MG63 (cell line): ENCODE data around the gene TAF3. TPM values are rescaled to one million over a fixed set of nuclear protein-coding genes. Genes with fewer than 3 reads are reported as not detected.
"Not testable (repeated sequence)": the region's sequence is repeated elsewhere in the genome, so short reads cannot be mapped to it uniquely, and the experiment has no call there.

Experiments
- DNase-seq: peaks from one replicate; pipeline ENCODE4 v3.0.0-alpha.2; 2020
- H3K27me3 ChIP-seq: fragments of 250-450 bp; sonication (Bioruptor Pico); 2 replicates; pipeline ENCODE4 v1.5.1; 2020; ENCODE audit warnings: mild to moderate bottlenecking, moderate library complexity
- H3K36me3 ChIP-seq: fragments of 250-450 bp; sonication (Bioruptor Pico); 2 replicates; pipeline ENCODE4 v1.5.1; 2020; ENCODE audit warnings: mild to moderate bottlenecking, moderate library complexity
- H3K4me3 ChIP-seq: fragments of 250-450 bp; sonication (Bioruptor Pico); 2 replicates; pipeline ENCODE4 v1.5.1; 2020; ENCODE audit warnings: mild to moderate bottlenecking, moderate library complexity
- H3K9me3 ChIP-seq: fragments of 250-450 bp; sonication (Bioruptor Pico); 2 replicates; pipeline ENCODE4 v1.5.1; 2020; ENCODE audit warnings: mild to moderate bottlenecking, moderate library complexity
- total RNA-seq: library from RNA; depleted of rRNA; stranded (reverse); fragments of >200 nt; shearing (Covaris generic); gene quantifications from 2 replicates; pipeline ENCODE4 v1.2.3, GENCODE V29; 2014; ENCODE audit warnings: low replicate concordance; rRNA removed

The TAF3 gene, protein sequence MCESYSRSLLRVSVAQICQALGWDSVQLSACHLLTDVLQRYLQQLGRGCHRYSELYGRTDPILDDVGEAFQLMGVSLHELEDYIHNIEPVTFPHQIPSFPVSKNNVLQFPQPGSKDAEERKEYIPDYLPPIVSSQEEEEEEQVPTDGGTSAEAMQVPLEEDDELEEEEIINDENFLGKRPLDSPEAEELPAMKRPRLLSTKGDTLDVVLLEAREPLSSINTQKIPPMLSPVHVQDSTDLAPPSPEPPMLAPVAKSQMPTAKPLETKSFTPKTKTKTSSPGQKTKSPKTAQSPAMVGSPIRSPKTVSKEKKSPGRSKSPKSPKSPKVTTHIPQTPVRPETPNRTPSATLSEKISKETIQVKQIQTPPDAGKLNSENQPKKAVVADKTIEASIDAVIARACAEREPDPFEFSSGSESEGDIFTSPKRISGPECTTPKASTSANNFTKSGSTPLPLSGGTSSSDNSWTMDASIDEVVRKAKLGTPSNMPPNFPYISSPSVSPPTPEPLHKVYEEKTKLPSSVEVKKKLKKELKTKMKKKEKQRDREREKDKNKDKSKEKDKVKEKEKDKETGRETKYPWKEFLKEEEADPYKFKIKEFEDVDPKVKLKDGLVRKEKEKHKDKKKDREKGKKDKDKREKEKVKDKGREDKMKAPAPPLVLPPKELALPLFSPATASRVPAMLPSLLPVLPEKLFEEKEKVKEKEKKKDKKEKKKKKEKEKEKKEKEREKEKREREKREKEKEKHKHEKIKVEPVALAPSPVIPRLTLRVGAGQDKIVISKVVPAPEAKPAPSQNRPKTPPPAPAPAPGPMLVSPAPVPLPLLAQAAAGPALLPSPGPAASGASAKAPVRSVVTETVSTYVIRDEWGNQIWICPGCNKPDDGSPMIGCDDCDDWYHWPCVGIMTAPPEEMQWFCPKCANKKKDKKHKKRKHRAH
- 0.92 and 4.4 TPM in 2 replicates for total RNA-seq

DNA sequence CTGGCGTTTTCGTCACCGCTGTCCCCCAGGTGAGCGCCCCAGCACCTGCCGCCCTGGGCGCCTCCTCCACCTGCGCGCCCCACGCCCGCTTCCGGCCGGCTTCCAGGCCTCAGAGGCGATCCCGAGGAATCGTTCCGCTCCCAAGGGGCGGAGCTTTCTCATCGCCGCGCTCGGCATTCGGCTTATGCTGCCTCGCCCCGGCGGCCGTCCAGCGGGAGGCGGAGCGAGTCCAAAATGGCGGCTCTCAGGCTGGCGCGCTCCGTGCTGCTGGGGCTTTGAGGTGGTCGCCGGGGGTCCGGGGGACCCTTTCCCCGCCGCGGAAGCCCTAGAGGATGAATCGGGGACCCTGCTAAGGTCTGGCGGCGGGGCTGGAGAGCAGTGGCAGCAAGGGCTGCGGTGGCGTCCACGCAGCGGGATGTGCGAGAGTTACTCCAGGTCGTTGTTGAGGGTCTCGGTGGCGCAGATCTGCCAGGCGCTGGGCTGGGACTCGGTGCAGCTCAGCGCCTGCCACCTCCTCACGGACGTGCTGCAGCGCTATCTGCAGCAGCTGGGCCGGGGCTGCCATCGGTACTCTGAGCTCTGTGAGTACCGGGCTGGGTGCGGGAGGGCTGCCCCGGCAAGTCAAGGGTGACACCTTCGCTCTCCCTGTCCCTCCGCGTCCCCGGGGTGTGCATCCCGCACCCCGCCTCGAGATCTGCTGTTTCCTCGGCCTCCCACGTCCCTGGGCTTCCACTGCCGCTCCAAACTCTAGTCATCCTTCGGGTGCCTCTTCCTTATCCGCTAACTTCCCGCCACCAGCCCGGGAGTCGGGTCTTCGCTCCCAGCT is at the start of gene TAF3:
Gene TAF3 (plus strand): TSS at position 211 of the 826 bp plus-strand sequence. CDS start 205 bp downstream, at position 416.
- peak; percentile 89 for DNase-seq

DNA sequence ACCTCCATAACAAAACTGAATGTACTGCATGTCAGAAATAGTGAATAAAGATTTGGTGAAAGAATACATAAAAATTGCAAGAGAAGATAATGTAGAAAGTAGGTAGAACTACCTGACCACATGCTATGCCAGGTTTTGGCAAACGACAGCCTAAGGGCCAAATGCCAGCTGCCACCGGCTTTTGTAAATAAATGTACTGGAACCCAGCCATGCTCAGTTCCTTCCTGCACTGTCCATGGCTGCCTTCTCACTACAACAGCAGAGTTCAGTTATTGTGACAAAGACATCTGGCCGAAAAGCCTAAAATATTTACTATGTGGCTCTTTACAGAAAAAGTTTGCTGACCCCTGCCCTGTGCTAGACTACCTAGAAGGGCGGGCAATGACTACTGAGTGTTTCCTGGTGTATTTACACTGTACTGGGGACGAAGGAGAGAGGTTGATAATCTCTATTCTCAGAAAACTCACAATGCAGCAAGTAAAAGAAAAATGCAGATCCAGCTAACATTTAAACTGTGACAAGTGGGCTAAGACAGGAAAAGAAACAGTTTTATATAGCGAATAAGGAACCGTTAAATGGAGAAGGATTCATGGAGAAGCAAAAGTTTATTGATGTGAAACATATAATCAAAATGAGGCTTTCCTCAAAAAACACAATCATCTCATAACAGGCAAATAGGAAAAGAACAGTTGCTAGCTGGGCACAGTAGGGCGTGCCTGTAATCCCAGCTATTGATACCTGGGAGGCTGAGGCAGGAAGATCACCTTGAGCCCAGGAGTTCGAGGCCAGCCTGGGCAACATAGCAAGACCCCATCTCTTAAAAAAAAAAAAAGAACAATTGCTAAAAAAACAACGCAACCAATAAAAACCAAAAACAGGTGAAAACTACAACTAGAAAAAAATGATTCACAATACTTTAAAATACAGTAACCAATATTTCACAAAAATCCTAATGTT is 44.2 kb upstream of the TAF3 start:
- H3K9me3 ChIP-seq: no peaks in the 10 kb centered on the region
- H3K36me3 ChIP-seq: peaks cover 33% of the 10 kb centered on the region
- no peak for DNase-seq
- no peak overlapping the region for H3K4me3 ChIP-seq
- no peaks in the 10 kb centered on the region for H3K27me3 ChIP-seq

More for the DNA sequence above, at the start of gene TAF3:
- H3K36me3 ChIP-seq: no peaks in the 10 kb centered on the region
- no peaks in the 10 kb centered on the region for H3K9me3 ChIP-seq
- peak within 1 kb of the TSS; percentile 75 for H3K4me3 ChIP-seq
- H3K27me3 ChIP-seq: no peaks in the 10 kb centered on the region

DNA sequence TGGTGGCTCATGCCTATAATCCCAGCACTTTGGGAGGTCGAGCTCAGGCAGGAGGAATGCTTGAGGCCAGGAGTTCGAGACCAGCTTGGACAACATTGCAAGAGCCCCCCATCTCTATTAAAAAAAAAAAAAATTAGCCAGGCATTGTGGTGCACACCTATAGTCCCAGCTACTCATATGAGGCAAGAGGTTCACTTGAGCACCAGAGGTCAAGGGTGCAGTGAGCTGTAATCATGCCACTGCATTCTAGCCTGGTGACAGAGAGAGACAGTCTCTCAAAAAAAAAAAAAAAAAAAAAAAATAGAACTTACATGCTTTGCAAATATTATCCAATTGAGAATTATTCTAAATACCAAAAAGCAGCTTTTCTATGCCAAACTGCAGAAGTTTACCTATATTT is 41.5 kb upstream of the TAF3 start:
- Histone ChIP-seq H3K9me3 (no peaks in the 10 kb centered on the region), H3K4me3 (no peak overlapping the region), H3K36me3 (peaks cover 44% of the 10 kb centered on the region), H3K27me3 (no peaks in the 10 kb centered on the region)
- no peak for DNase-seq

DNA sequence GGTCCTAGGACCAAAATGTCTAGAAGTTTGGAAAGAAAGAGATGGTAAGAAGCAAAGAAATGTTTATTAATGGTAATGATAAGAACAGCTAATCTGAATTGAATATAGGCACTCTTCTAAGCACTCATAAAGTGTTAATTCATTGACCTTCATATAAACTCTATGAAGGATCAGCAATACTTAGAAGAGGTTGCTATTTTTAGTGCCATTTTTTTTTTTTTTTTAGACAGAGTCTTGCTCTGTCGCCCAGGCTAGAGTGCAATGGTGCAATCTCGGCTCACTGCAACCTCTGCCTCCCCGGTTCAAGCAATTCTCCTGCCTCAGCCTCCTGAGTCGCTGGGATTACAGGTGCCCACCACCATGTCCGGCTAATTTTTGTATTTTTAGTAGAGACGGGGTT is 36.1 kb upstream of the TAF3 start:
- DNase-seq, H3K4me3 ChIP-seq, H3K9me3 ChIP-seq, H3K27me3 ChIP-seq: not testable (repeated sequence)
- H3K36me3 ChIP-seq: peaks cover 30% of the 10 kb centered on the region

DNA sequence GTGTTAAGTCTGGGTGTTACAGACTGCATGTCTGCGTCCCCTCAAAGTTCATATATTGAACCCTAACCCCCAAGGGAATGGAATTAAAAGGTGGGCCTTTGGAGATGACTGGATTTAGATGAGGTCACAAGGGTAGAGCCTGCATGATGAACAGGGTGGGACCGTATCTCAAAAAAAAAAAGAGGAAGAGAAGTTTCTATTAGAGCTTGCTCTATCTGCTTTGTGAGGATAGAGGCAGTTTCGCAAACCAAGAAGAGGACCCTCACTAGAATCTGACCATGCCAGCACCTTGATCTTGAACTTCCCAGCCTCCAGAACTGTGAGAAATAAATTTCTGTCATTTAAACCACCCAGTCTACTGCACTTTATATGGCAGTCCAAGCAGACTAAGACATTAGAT is 31.9 kb upstream of the TAF3 start:
- H3K36me3 ChIP-seq: peaks cover 17% of the 10 kb centered on the region
- H3K27me3 ChIP-seq: no peaks in the 10 kb centered on the region
- no peaks in the 10 kb centered on the region for H3K9me3 ChIP-seq
- DNase-seq: no peak
- H3K4me3 ChIP-seq: peak overlapping the region; percentile 95

DNA sequence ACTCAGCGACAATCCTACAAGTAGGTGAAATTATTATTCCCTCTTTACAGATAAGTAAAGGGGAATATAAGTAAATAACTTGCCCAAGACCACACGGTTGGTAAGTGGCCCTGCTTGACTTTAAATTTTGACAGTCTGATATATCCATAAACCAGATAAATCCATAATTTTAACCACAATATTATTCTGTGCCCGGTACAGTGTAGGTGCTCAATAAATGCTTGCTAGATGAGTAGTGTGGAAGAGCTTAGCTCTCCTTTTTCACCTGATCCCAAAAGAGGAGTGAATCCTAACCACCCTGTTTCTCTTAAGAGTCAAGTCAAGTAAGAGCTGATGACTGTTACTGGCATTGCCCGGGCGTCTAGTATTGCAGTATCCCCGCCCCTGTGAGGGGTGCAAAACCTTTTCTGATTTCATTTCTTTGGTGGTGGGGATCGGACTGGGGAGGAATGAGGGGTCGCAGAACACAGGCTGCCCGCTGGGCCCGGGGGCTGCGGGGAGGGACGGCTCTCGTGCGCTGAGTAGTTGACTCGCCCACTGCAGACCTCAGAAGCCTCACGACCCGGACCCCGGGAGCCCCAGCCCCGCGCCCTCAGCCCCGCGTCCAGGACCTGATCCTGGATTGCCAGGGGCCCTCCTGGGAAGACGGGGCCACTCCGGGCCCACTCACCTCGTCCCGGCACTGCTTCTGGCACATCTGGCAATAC is 31.0 kb upstream of the TAF3 start:
- Histone ChIP-seq H3K4me3 (peak overlapping the region; percentile 95), H3K9me3 (no peaks in the 10 kb centered on the region), H3K27me3 (no peaks in the 10 kb centered on the region), H3K36me3 (peaks cover 23% of the 10 kb centered on the region)
- no peak for DNase-seq

DNA sequence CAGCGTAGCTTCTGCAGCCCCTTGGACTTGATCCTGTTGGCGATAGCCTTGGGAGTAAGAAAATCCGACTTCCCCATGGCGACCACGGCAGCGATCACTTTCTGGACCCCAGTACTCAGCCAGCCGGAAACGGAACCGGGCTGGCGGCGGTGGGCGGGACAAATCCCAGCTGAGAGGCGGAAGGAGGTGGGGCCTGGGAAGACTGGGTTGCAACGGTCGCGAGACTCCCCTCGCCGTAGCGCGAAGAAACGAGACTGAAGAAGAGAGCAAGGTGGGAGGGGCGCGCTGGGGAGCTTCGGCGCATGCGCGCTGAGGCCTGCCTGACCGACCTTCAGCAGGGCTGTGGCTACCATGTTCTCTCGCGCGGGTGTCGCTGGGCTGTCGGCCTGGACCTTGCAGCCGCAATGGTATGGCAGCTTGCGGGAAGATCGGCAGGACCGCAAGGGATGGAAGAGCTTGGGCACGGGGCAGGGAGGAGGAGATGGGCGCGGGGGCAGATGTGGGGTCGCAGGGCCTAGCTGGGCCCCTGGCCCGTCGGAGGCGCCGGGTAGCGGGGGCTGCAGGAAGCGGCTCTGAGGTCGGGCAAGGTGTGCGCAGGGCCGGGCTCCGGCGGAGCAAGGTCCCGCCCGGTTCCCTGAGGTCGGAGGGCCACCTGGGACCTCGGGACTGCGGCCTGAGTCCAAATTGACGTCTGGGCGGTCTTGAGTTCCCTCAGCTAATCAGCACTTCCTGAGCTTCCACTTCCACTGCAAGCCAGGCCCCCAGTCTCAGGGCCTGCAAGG is 30.3 kb upstream of the TAF3 start, which contains the start of the genes ATP5F1C and KIN:
Gene ATP5F1C (plus strand): TSS at position 321 of the 782 bp plus-strand sequence. CDS start 31 bp downstream, at position 352.
Gene KIN (minus strand): TSS at position 137 of the 782 bp plus-strand sequence. CDS start 60 bp downstream, at position 77.
- H3K27me3 ChIP-seq: no peaks in the 10 kb centered on the region
- H3K36me3 ChIP-seq: peaks cover 31% of the 10 kb centered on the region
- H3K9me3 ChIP-seq: no peaks in the 10 kb centered on the region
- peak within 1 kb of the TSS; percentile 95 for H3K4me3 ChIP-seq
- DNase-seq: peak; percentile 95

DNA sequence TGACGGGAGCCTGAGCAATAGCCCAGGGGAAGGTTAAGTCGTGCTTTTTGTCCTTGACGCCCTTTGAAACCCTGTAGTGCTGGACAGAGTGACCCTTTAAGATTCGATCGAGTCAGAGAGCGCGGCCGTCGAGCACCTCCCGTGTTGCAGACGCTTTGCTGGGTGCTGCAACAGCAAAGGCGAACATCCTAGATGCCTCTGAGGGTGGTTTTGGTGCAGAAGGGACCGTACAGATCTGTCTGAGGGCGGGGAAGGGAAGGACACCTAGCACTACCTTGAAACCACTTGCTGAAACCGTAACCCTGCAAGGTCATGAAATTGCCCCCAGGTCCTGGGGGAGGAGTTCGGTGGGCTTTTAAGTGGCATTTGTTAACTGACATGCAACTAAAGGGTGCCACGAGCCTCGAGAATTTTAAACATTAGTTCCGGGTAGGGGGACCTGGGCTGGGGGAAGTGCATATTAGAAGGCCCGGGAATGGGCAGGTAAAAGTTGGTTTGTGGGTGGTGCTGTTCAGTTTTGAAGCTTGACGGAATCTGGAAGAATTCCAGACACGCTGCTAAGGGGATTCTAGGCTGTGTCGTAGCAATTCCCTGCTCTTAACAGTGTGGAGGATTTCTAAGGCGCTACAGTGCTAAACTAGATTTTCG is 29.5 kb upstream of the TAF3 start:
- no peak for DNase-seq
- peaks cover 32% of the 10 kb centered on the region for H3K36me3 ChIP-seq
- no peaks in the 10 kb centered on the region for H3K27me3 ChIP-seq
- H3K9me3 ChIP-seq: no peaks in the 10 kb centered on the region
- H3K4me3 ChIP-seq: peak overlapping the region; percentile 95

DNA sequence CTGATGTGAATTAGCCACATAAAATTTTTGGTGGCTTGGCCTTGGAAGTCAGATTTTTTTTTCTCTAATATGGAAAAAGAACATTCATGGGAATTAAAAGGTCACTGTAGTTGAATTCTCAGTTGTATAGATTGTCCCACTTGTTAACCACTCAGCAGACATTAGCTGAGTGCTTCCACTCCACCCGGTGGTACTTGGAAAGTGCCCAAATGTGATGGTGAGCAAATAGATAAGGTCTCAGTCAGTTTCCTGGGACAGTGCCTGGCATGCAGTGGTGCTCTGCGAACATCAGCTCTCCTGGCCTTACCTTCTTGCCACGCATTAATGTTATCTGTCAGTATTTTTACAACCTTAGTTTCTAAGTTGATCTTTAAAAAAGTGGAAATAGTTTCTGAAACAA is 28.9 kb upstream of the TAF3 start:
- peak; percentile 39 for DNase-seq
- Histone ChIP-seq H3K36me3 (peaks cover 32% of the 10 kb centered on the region), H3K9me3 (no peaks in the 10 kb centered on the region), H3K4me3 (peak overlapping the region; percentile 95), H3K27me3 (no peaks in the 10 kb centered on the region)

DNA sequence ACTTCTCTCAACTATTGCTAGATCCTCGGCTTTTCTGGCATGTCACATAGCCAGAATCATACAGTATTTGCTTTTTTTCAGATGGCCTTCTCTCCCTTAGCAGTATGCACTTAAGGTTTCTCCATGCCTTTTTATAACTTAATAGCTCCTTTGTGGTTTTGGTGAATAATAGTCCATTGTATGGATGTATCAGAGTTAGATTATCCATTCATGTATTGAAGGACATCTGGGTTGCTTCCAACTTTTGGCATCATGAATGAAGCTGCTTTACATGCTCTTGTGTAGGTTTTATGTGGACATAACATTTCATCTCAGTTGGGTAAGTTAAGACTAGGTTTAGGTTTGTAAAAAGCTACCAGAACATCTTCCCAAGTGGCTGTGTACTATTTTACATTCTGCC is 25.8 kb upstream of the TAF3 start:
- H3K27me3 ChIP-seq: no peaks in the 10 kb centered on the region
- DNase-seq: no peak
- no peak overlapping the region for H3K4me3 ChIP-seq
- no peaks in the 10 kb centered on the region for H3K9me3 ChIP-seq
- H3K36me3 ChIP-seq: peaks cover 51% of the 10 kb centered on the region

DNA sequence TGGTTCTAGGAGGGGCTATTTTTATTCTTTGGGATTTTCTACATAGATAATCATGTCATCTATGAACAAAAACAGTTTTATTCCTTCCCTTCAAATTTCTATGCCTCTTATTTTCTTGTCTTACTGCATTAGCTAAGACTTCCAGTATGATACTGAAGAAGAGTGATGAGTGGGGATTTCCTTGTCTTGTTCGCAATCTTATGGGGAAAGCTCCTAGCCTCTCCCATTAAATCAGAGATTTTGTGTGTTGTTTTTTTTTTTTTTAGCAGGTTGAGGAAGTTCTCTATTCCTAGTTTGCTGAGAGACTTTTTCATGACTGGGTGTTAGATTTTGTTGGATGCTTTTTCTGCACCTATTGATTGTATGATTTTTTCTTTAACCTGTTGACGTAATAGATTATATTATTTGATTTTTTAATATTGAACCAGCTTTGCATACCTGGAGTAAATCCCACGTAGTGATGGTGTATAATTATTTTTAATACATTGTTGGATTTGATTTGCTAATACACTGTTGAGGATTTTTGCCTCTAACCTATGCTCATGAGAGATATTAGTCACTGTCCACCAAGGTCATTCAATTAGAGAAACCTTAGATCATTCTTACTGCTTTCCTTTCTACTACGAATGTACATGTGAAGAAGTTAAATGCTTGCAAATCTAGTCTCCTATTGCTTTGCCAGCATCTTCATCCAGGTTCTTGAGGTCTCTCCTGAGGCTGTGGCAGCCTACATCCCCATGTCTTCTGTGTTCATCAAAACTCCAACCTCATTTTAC is 23.9 kb upstream of the TAF3 start:
- peaks cover 66% of the 10 kb centered on the region for H3K36me3 ChIP-seq
- DNase-seq: no peak
- no peak overlapping the region for H3K4me3 ChIP-seq
- no peaks in the 10 kb centered on the region for H3K27me3 ChIP-seq
- no peaks in the 10 kb centered on the region for H3K9me3 ChIP-seq

DNA sequence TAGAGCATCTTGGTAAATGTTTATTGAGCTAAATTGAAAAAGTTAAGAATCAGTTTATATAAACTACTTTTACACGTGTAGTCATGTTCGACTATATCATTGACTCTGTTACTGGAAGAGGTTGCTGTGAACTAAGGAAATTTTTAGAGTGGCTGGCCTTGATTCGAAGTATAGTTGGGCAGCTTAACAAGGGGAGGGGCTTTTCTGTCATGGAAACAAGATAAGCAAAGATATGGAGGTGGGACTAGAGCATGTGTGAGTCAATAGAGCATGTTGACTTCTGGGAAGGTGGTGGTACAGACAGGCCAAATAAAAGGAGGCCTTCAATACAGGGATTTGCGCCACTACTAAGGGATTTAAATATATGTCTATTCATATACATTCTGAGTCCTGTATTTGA is 22.7 kb upstream of the TAF3 start:
- DNase-seq: no peak
- H3K4me3 ChIP-seq: no peak overlapping the region
- no peaks in the 10 kb centered on the region for H3K9me3 ChIP-seq
- H3K36me3 ChIP-seq: peaks cover 67% of the 10 kb centered on the region
- no peaks in the 10 kb centered on the region for H3K27me3 ChIP-seq

DNA sequence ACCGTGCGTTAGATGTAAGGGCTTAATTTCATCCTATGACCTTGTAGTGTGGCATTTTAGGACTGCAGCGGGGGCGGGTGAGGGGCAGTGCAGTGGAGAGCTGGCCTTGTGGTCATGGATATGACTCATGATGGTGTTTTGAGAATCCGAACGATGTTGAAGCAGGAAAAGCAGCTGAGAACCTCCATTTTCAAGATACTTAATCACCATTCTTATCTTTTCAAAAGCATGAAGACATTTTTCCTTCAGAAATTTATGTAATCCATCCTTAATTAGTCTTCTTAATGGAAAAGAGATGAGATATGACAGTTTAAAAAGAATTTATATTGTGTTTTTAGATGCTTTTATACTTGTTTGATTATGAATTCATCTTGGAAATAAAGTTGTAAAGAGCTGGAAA is 20.7 kb upstream of the TAF3 start:
- Histone ChIP-seq H3K9me3 (no peaks in the 10 kb centered on the region), H3K27me3 (no peaks in the 10 kb centered on the region), H3K4me3 (no peak overlapping the region), H3K36me3 (peaks cover 73% of the 10 kb centered on the region)
- peak; percentile 76 for DNase-seq
